ENCODE measurements around the gene BTBD3. TPM values are rescaled to one million over a fixed set of nuclear protein-coding genes. Genes with fewer than 3 reads are reported as not detected.

The BTBD3 gene
- total RNA-seq: 1 to 10 TPM; 1.2 to 2.1 TPM

DNA sequence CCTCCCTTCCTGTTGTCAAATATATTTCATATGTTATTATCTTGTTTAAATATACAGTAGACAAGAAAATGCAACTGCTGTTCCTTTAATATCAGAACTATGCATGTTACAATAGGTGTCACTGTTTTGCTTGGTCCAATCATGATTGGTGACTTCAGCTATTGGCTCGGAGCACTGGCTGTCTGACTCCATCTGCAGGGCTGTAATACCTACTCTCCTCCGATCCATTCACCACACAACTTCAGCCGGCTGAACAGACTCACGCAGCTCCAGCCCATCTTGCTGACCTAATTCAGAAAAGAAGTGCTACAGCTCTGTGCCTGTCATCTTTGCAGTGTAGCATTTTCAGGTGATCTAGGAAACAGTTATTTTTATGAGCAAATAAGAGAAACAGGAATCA is at the start of gene BTBD3:
BTBD3 (plus strand) TSS at position 231 of the 400 bp plus-strand sequence. CDS start 383 bp downstream, outside the sequence.
- Mint-ChIP-seq H3K36me3 (ENCODE audit: low read depth) (no peaks in the 10 kb centered on the region), H3K27me3 (no peaks in the 10 kb centered on the region), H3K9me3 (peaks cover 3% of the 10 kb centered on the region), H3K4me1 (no peaks in the 10 kb centered on the region), H3K4me3 (no peak within 1 kb of the TSS), H3K27ac (no peak within 1 kb of the TSS)
- ATAC-seq (replicated peaks): no peak

- ATAC-seq (replicated peaks): no peak
- no peaks in the 10 kb centered on the region for H3K36me3 Mint-ChIP-seq (ENCODE audit: low read depth)
- H3K27me3 Mint-ChIP-seq: no peaks in the 10 kb centered on the region
- H3K4me3 Mint-ChIP-seq: no peak overlapping the region
- no peak overlapping the region for H3K27ac Mint-ChIP-seq
- H3K9me3 Mint-ChIP-seq: peaks cover 25% of the 10 kb centered on the region
- no peaks in the 10 kb centered on the region for H3K4me1 Mint-ChIP-seq
Measured at GRCh38 chr20:11869641-11870040, 48.1 kb upstream of the BTBD3 start.

- H3K9me3 Mint-ChIP-seq: peaks cover 22% of the 10 kb centered on the region
- H3K27ac Mint-ChIP-seq: no peak overlapping the region
- H3K36me3 Mint-ChIP-seq (ENCODE audit: low read depth): no peaks in the 10 kb centered on the region
- H3K27me3 Mint-ChIP-seq: no peaks in the 10 kb centered on the region
- no peaks in the 10 kb centered on the region for H3K4me1 Mint-ChIP-seq
- no peak for ATAC-seq (replicated peaks)
- H3K4me3 Mint-ChIP-seq: no peak overlapping the region
Measured at GRCh38 chr20:11870411-11870810, 47.3 kb upstream of the BTBD3 start.

- Mint-ChIP-seq H3K9me3 (peaks cover 27% of the 10 kb centered on the region), H3K36me3 (ENCODE audit: low read depth) (no peaks in the 10 kb centered on the region), H3K27me3 (no peaks in the 10 kb centered on the region), H3K4me1 (no peaks in the 10 kb centered on the region), H3K27ac (no peak overlapping the region), H3K4me3 (no peak overlapping the region)
- no peak for ATAC-seq (replicated peaks)
Measured at GRCh38 chr20:11876555-11876954, 41.1 kb upstream of the BTBD3 start.

DNA sequence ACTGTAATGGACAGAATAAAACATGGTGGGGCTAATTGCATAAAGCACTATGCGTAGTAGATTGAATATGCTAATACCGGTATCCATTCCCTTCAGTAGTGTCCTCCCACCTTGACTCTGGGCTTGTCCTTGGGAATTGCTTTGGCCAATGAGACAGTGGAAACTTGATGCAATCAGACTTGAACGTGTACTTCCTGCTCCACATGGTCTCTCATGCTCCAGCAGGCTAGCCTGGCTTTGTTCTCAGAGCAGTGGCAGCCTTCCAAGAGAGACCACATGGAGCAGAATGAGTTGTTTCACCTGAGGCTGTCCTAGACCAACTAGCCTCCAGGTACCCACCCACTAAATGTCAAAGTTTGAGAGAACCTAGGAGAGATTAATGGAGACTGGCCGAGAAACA is 37.0 kb upstream of the BTBD3 start:
- Mint-ChIP-seq H3K36me3 (ENCODE audit: low read depth) (no peaks in the 10 kb centered on the region), H3K9me3 (peaks cover 14% of the 10 kb centered on the region), H3K4me1 (no peaks in the 10 kb centered on the region), H3K27me3 (no peaks in the 10 kb centered on the region), H3K4me3 (no peak overlapping the region), H3K27ac (no peak overlapping the region)
- no peak for ATAC-seq (replicated peaks)

DNA sequence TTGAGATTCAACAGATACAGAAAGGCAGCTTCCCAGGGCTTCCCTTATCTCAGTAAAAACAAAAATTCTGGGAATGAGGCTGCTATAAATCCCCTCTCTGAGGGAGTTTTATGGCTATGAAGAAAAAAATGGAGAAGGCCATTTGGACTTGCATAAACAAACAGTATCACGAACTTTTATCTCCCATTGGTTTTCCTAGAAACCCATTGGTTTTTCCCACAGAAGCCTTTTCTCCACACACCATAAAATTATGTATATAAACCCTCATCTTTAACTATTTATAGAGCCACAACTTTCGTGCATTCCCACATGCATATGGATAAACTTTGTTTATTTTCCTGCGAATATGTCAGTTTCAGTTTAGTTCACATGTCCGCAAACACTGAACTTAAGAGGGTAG is 36.2 kb upstream of the BTBD3 start:
- ATAC-seq (replicated peaks): no peak
- H3K36me3 Mint-ChIP-seq (ENCODE audit: low read depth): no peaks in the 10 kb centered on the region
- H3K27me3 Mint-ChIP-seq: no peaks in the 10 kb centered on the region
- no peaks in the 10 kb centered on the region for H3K4me1 Mint-ChIP-seq
- H3K4me3 Mint-ChIP-seq: no peak overlapping the region
- H3K9me3 Mint-ChIP-seq: peaks cover 10% of the 10 kb centered on the region
- no peak overlapping the region for H3K27ac Mint-ChIP-seq

DNA sequence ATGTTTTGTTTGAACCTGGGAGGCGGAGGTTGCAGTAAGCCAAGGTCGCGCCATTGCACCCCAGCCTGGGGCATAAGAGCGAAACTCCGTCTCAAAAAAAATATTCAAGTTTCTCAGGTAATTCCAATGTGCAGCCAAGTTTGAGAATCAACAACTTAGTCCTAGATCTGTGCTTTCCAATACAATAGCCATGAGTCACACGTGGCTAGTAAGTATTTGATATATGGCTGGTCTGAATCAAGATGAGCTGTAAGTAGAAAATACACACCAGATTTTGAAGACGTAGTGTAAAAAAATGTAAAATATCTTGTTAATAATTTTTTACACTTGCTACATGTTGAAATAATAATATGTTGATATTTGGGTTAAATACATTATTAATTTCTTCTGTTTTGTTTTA is 35.0 kb upstream of the BTBD3 start:
- H3K27me3 Mint-ChIP-seq: no peaks in the 10 kb centered on the region
- no peak overlapping the region for H3K4me3 Mint-ChIP-seq
- ATAC-seq (replicated peaks): no peak
- peaks cover 7% of the 10 kb centered on the region for H3K9me3 Mint-ChIP-seq
- H3K36me3 Mint-ChIP-seq (ENCODE audit: low read depth): no peaks in the 10 kb centered on the region
- H3K27ac Mint-ChIP-seq: no peak overlapping the region
- no peaks in the 10 kb centered on the region for H3K4me1 Mint-ChIP-seq

GRCh38 chr20:11888648-11889047 is 29.0 kb upstream of the BTBD3 start:
- Mint-ChIP-seq H3K4me1 (no peaks in the 10 kb centered on the region), H3K36me3 (ENCODE audit: low read depth) (no peaks in the 10 kb centered on the region), H3K9me3 (peaks cover 4% of the 10 kb centered on the region), H3K27ac (no peak overlapping the region), H3K4me3 (no peak overlapping the region), H3K27me3 (peaks cover 28% of the 10 kb centered on the region)
- ATAC-seq (replicated peaks): no peak

DNA sequence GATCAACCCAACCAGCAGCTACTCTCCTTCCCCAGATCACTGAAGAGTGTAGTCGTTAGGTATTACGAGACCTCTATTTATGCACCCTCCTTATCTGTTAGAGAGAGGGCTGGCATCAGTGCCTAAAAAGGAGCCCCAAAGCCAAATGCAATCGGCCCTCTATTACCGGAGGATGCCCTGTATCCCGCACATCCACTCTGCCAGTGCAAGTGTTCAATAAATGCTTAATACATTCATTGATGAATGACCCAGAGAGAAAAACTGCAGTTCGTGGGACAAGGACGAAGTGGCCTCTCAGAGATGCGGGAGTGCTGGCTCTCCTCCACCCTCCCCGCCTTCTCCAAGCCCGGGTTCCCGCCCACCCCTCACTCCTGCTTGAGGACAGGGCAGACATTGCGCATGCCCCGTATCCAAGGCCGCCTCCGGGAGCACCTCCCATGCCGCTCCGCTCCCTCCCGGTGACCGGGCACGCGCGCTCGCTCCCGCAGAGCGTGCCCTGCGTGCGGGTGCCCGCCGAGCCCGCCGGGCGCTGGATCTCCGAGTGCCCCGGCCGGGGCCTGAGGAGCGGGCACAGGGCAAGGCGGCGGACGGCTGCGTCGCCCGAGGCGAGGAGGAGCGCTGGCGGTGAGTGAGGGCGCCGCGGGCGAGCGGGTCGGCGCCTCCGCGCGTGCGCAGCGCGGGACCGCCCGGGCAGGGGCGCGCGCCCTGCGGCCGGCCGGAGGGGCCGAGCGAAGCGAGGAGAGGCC is 27.2 kb upstream of the BTBD3 start:
- peaks cover 4% of the 10 kb centered on the region for H3K9me3 Mint-ChIP-seq
- no peaks in the 10 kb centered on the region for H3K4me1 Mint-ChIP-seq
- H3K36me3 Mint-ChIP-seq (ENCODE audit: low read depth): no peaks in the 10 kb centered on the region
- peak; percentile 65 for ATAC-seq (replicated peaks)
- peak overlapping the region; percentile 34 for H3K4me3 Mint-ChIP-seq
- H3K27ac Mint-ChIP-seq: no peak overlapping the region
- H3K27me3 Mint-ChIP-seq: peaks cover 28% of the 10 kb centered on the region

DNA sequence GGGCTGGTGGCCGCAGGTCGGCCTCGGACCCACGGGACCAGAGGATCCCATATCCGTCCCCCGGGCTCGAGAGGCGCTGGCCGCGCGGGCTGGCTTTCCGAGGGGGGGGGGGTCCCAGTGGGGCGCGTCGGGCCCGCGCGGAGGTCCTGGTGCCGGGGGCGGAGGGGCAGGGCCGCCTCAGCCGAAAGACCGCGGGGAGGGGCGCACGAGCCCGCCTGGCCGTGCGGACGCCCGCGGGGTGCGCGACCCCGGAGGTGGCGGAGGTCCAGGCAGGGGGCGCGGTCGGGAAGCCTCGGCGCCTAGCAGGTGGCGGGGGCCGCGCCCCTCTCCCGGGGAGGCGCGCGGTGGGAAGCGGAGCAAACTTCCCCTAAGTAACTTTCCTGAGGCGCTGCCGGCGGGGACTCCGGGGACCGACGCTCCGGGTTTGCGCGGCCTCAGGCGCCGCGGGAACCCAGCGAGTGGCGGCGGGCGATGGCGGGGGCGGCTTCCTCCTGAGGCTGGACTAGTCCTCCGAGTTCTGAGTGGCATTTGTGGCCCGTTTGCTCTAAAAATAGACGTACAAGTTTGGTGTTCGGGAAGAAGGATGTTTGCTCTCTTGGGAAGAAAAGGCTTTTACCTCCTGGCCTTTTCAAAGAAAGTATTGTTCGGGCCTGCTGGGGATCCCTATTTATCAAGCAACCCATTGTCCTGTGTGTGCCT is 26.5 kb upstream of the BTBD3 start:
- no peaks in the 10 kb centered on the region for H3K36me3 Mint-ChIP-seq (ENCODE audit: low read depth)

DNA sequence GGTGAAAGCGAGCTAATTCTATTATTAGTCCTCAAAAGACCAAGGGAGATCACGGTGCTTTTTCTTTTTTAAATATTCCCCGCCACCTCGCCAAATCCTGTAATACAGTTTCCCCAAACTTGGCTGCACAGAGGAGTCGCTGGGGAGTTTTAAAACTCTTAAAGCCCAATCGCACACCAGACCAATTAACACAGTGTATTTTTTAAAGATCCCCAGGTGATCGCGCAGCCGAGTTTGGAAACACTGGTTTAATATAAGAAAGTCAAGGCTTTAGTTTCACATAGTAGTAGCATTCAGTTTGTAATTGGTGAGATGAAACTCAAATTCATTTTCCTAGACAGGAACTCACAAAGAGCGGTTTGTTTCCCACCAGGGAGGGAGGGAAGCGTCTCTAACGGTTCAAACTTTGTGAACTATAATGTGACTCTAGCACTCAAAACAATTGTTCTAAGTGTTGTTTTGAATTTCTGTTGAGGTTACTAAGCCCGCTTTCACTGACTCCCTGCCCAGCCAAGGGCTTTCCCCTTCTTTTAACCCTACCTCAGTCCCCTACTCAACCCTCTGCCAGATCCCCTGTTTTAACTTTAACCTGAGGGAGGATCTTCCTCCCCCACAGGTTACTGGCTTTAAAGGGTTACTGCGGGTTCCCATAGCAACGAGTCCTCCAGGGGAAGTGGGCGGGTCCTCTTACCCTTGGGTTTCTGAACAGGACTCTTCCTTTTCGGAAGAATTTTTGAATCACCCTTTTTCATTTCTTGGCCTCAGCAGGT is 25.7 kb upstream of the BTBD3 start:
- Mint-ChIP-seq H3K4me1 (no peaks in the 10 kb centered on the region), H3K27me3 (peaks cover 28% of the 10 kb centered on the region), H3K4me3 (peak overlapping the region; percentile 28), H3K27ac (no peak overlapping the region), H3K9me3 (peaks cover 1% of the 10 kb centered on the region), H3K36me3 (ENCODE audit: low read depth) (no peaks in the 10 kb centered on the region)
- ATAC-seq (replicated peaks): peak; percentile 68

More for the DNA sequence above, 26.5 kb upstream of the BTBD3 start:
- peaks cover 4% of the 10 kb centered on the region for H3K9me3 Mint-ChIP-seq
- H3K27me3 Mint-ChIP-seq: peaks cover 28% of the 10 kb centered on the region
- H3K4me3 Mint-ChIP-seq: peak overlapping the region; percentile 28
- no peaks in the 10 kb centered on the region for H3K4me1 Mint-ChIP-seq
- H3K27ac Mint-ChIP-seq: no peak overlapping the region
- peak; percentile 25 for ATAC-seq (replicated peaks)

DNA sequence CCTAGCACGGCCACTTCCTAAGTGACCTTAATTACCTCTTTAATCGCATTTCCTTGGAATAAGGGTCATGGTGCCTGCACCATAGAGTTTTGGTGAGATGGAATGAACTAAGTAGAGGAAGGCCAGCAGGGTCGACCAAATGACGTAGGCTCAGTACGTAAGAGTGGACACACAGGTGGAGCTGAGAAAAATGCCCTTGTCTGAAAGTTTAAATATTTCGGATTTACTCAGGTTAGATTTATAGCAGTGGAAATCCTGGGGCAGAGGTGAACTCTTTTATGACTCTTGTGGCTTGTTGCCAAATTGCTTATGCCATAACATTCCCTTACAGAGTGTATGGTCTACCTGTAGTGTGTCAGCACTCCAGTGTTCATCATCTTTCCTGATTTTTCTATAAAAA is 23.6 kb upstream of the BTBD3 start:
- Mint-ChIP-seq H3K4me3 (no peak overlapping the region), H3K9me3 (peaks cover 10% of the 10 kb centered on the region), H3K27me3 (peaks cover 25% of the 10 kb centered on the region), H3K4me1 (no peaks in the 10 kb centered on the region), H3K36me3 (ENCODE audit: low read depth) (no peaks in the 10 kb centered on the region), H3K27ac (no peak overlapping the region)
- no peak for ATAC-seq (replicated peaks)

DNA sequence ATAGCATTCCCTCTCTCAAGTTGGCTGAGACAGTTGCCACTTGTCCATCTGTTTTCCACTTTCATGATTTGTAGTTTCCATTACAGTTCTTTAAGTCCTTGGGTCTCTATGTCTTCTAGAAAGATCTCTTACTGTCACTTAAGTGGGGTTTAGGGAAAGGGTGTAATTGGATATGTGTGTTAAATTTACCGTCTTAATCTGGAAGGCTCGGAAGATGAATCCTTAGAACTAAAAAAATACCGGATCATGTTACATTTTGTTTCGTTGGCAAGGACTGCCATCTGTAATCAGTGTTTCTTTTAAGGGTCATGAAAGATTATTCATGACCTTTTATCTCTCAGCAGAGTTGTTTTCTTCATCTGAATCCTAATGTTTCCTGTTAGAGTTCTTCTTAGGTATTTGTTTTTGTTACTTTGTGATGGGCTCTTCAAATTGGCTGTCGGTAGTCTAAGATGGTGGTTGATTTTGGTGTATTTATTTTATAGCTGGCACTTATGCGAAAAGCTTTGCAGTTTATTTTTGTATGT is 21.8 kb upstream of the BTBD3 start:
- H3K27ac Mint-ChIP-seq: no peak overlapping the region
- no peak for ATAC-seq (replicated peaks)
- H3K4me1 Mint-ChIP-seq: no peaks in the 10 kb centered on the region
- H3K36me3 Mint-ChIP-seq (ENCODE audit: low read depth): no peaks in the 10 kb centered on the region
- peaks cover 17% of the 10 kb centered on the region for H3K27me3 Mint-ChIP-seq
- no peak overlapping the region for H3K4me3 Mint-ChIP-seq
- H3K9me3 Mint-ChIP-seq: peaks cover 13% of the 10 kb centered on the region

DNA sequence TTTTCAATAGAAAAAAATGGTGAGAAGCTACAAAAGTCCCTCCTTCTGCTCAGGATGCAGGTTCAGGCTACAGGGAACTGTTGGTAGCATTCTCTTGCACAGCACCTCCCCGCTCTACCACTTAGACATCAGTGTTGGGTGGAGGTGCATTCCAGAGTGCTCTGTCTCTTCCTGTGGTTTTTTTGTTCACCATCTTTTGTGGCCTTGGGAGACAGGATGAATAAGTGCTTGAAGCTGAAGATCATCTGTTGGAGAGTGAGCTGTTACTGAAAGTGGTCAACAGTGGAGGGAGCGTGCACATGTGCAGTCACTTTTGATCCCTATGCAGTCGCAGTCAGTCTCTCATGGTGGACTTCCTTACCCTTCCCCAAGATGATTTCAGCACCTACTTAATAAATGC is 16.6 kb upstream of the BTBD3 start:
- Mint-ChIP-seq H3K36me3 (ENCODE audit: low read depth) (no peaks in the 10 kb centered on the region), H3K27me3 (no peaks in the 10 kb centered on the region), H3K4me3 (no peak overlapping the region), H3K4me1 (no peaks in the 10 kb centered on the region), H3K9me3 (peaks cover 13% of the 10 kb centered on the region), H3K27ac (no peak overlapping the region)
- no peak for ATAC-seq (replicated peaks)
